MM.1S (cell line): ENCODE data around the gene SRC.

Experiments used
- CTCF ChIP-seq: fragments of 300-600 bp; sonication (generic); IDR thresholded peaks from 2 replicates; pipeline ENCODE4 v1.5.1; 2016; ENCODE audit warnings: antibody characterized with exemption, low read length, mixed read lengths
- EZH2phosphoT487 ChIP-seq: fragments of 300-600 bp; sonication (generic); IDR thresholded peaks from 2 replicates; pipeline ENCODE4 v1.6.1; 2018; ENCODE audit warnings: antibody characterized with exemption, low read length

GRCh38 chr20:37442986-37443385, 97.0 kb downstream of the SRC start:
- TF ChIP-seq CTCF, result no peak
- no peak for TF ChIP-seq EZH2phosphoT487
